ENCODE measurements around the gene SLC24A3. TPM values are rescaled to one million over a fixed set of nuclear protein-coding genes. Genes with fewer than 3 reads are reported as not detected.

SLC24A3 gene
- total and polyA plus RNA-seq, 2 of the 13 experiments (the other 11 are each of a cell fraction or from before 2014, with no cell fraction given): not detected

DNA sequence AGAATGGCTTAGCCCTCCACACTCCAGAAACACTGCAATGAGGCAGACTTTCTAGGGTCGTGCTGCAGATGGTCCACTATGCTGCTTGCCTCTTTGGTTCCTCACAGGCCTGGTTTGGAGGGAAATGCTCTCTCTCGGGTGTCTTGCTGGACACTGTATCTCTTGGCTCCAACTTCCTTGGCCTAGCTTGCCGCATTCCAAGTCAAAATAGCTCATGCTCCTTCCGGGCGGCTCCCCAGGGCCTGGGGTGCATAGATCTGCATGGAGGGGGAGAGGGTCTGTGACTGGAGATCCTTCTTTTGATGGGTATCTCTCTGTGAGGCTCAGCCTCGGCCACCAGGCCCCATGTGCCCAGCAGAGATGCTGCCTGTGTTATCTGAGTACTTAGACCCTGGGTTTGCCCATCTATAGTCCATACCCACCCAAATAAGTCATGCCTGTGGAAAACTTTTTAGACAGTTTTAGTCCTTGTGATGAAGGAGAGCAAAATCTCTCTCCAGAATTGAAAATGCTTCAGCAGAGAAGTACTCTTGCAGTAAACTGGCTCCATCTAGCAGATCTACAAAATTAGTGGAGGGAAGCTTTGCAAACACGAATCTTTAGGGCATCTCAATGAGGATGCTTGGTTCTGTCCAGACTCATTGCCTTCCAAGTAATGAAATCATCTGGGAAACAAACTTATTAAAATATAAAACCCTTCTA lies 281.5 kb downstream of the SLC24A3 start (continued):
- no peak for TF ChIP-seq HMGXB4 (CRISPR knock-in tag; IDR thresholded peaks at IDR 0.05; ENCODE audit: borderline replicate concordance in 1 of 2, low read depth in 1 of 2)
- no peak for TF ChIP-seq MLXIP (CRISPR knock-in tag; IDR thresholded peaks at IDR 0.05; ENCODE audit: borderline replicate concordance)
- TF ChIP-seq ZFP36L2 (CRISPR knock-in tag; IDR thresholded peaks at IDR 0.05): no peak
- TF ChIP-seq POLR2G (IDR thresholded peaks at IDR 0.05; ENCODE audit: low read depth, low read length): no peak
- TF ChIP-seq, protein P1, sequence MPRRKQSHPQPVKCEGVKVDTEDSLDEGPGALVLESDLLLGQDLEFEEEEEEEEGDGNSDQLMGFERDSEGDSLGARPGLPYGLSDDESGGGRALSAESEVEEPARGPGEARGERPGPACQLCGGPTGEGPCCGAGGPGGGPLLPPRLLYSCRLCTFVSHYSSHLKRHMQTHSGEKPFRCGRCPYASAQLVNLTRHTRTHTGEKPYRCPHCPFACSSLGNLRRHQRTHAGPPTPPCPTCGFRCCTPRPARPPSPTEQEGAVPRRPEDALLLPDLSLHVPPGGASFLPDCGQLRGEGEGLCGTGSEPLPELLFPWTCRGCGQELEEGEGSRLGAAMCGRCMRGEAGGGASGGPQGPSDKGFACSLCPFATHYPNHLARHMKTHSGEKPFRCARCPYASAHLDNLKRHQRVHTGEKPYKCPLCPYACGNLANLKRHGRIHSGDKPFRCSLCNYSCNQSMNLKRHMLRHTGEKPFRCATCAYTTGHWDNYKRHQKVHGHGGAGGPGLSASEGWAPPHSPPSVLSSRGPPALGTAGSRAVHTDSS (CRISPR knock-in tag; conservative IDR thresholded peaks at IDR 0.05): no peak
